Metanephros (tissue), 2 donors: ENCODE results near the gene ZNF219. TPM values are rescaled to one million over a fixed set of nuclear protein-coding genes. Genes with fewer than 3 reads are reported as not detected.

Experiments
- small RNA-seq: library from RNA; depleted of rRNA; stranded (forward); fragments of <200 nt; gene quantifications from one replicate; pipeline ENCODE3, GENCODE V24; 2014; ENCODE audit warnings: low replicate concordance
- total RNA-seq: library from RNA; depleted of rRNA; stranded (reverse); fragments of >200 nt; gene quantifications from one replicate; pipeline ENCODE4 v1.2.3, GENCODE V29; 2014

ZNF219 gene
- total RNA-seq = 19.1 TPM

DNA sequence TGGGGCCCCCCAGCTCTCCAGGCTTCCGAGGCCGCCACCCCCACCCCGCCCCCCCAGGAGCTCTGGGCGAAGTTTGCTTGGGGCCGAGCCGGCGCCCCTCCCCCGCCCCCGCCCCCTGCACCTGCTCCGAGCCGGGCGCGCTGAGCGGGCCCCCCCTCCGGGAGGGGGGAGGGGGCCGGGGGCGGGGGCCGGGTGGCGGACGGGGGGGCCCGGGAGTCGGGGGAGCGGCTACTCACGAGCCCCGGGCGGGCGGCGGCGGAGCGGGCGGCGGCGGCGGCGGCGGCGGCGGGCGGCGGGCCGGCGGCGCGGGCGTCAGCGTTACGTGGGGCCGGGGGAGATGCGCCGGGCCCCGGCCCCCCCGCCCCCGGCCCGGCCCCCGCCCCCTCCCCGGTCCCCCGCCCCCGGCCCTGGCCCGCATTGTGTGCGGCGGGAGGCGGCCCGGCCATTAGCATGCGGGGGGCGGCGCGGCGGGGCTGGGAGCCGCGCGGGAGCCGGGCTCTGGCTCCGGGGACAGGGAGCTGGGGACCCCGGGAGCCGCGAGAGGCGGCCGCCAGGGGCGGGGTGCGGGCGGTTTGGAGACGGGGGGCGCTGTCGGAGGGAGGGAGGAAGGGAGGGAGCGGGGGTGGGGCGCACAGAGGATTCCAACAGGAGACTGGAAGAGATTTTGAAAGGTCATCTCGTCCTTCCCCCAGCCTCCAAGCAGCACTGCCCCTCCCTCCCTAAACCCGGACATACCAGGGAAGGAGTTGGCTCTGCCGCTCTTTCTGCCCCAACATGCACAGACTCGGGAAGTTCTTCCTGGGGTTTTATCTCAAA is at the start of gene ZNF219:
TSS of gene ZNF219 (minus strand) at position 580 of the 816 bp plus-strand sequence. CDS start 5,064 bp downstream, outside the sequence.

DNA sequence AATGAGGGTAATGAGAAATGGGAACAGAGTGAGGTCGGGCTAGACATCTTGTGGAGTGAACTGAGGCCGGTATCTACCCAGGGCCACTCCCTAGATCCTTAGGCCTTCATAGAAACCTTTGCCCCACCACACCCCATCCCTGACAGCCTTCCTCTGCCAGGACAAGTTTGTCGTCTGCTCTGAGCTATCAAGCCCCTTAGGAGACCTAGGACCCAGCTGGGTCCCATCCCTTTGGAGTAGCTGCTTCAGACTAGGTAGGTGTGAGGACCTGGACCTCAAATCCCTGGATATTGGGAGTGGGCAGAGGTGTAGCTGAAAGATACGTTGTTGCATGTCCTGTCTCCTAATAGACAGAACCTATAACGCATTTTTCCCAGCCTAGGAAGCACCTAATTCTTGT is 2.5 kb upstream of the ZNF219 start, which contains the start of gene TMEM253:
TSS of gene TMEM253 (plus strand) at position 136 of the 400 bp plus-strand sequence. CDS start 278 bp downstream, outside the sequence.

DNA sequence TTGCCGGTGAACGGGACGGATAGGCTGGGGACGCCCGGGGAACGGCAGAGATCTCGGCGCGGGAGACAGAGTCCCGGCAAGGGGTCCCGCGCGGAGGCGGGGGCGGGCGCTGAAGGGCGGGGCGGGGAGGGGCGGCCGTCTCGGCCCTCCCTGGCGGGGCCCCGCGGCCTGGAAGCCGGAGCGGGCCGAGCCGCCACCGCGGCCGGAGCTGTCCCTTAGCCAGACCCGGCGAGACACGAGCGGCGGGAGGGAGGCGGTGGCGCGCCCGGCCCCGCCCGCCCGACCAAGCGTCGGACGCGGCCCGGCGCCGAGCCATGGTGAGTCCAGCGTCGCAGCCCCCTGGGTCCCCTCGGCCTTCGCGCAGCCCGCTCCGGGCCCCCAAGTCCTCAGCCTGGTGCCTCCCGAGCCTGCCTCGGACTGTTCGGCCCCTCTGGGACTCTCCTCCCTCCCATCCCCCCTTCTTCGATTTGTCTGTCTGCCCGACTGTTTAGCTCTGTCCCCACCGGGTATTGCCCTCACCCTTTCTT is 28.3 kb downstream of the ZNF219 start, which contains the start of gene ARHGEF40:
TSS of gene ARHGEF40 (plus strand) at position 222 of the 527 bp plus-strand sequence. CDS start at position 315, 93 bp downstream.

DNA sequence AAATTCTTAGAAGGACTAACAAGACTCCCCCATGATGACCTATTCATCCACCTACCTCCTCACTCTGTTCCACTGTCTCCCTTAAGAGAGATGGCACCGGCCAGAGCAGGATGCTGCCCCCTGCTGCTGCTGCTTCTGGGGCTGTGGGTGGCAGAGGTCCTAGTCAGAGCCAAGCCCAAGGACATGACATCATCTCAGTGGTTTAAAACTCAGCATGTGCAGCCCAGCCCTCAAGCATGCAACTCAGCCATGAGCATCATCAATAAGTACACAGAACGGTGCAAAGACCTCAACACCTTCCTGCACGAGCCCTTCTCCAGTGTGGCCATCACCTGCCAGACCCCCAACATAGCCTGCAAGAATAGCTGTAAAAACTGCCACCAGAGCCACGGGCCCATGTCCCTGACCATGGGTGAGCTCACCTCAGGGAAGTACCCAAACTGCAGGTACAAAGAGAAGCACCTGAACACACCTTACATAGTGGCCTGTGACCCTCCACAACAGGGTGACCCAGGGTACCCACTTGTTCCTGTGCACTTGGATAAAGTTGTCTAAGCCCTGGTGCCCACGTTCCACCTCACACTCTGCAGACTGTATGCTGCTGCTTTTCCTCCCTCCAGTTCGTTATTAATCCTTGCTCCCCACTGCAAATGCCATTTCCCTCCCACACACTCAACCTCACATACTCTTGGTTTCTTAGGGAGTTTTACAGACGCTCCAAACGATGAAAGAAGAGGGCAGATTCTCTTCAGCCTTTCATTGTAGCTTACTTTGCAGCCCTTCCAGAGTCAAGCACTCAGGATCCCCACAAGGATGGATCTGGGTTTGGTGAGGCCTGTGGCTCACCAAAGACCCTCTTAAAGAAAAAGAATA is 40.4 kb downstream of the ZNF219 start, which contains the start of gene RNASE8:
TSS of gene RNASE8 (plus strand) at position 20 of the 873 bp plus-strand sequence. CDS start at position 91, 71 bp downstream.

DNA sequence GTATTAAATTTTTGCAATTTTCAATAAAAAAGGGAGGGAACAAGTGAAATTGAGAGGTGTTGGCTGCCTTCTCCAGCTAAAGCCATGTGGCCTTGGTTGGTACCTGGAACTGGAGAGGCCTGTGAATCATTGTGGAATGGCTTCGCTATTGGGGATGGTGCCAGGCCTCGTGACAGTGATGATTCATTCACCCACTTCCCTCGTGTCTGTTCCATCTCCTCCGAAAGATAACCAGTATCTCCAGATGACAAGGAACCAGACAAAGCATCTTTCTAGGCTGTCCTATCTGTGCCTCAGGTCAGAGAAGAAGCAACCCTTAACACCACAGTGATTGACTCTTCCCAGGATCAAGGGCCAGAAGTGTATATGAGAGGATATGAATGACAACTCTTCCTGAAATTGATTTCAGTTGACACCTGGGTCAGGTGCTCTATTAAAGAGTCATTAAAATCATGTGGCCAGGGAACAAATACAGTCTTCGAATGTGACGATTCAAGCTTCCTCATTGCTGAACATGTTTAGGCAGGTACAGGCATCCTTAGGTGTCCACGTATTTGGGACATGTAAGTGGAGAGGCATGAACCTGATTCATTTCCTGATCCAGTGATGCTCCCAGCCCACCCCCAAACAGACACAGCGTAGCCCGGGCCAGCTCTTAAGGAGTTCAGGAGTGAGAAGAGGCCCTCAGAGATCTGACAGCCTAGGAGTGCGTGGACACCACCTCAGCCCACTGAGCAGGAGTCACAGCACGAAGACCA is 56.6 kb downstream of the ZNF219 start, which contains the start of gene RNASE7:
TSS of gene RNASE7 (plus strand) at position 687 of the 758 bp plus-strand sequence. CDS start 631 bp downstream, outside the sequence.

Small RNAs within 50 kb of the gene (small RNA-seq; reads per million reads assigned to genes)
- not detected for gene RNU6-252P

Other genes starting within 250 kb of the ZNF219 start
- gene RNASE3, start 207.3 kb downstream of the ZNF219 start, total RNA-seq = 3.3 TPM
- 8.5 TPM for gene RNASE2, start 143.2 kb downstream of the ZNF219 start, total RNA-seq
- 44.9 TPM for gene METTL17, start 108.7 kb downstream of the ZNF219 start, total RNA-seq
- gene SLC39A2, start 99.4 kb downstream of the ZNF219 start, total RNA-seq = 1.9 TPM
- gene NDRG2, start 73.6 kb downstream of the ZNF219 start, total RNA-seq = 114 TPM
- 1.8 TPM for gene TPPP2, start 68.4 kb downstream of the ZNF219 start, total RNA-seq
- gene RNASE13, start 63.8 kb downstream of the ZNF219 start, total RNA-seq = not detected
- gene RNASE7, start 56.3 kb downstream of the ZNF219 start, total RNA-seq = 0.18 TPM
- not detected for gene RNASE8, start 40.8 kb downstream of the ZNF219 start, total RNA-seq
- 77.5 TPM for gene ARHGEF40, start 28.4 kb downstream of the ZNF219 start, total RNA-seq
- gene TMEM253, start 2.4 kb upstream of the ZNF219 start, total RNA-seq = 0.35 TPM
- gene OR5AU1, start 57.4 kb upstream of the ZNF219 start, total RNA-seq = not detected
- 1,235 TPM for gene HNRNPC, start 170.8 kb upstream of the ZNF219 start, total RNA-seq
- gene RPGRIP1, start 181.4 kb upstream of the ZNF219 start, total RNA-seq = 1.1 TPM